Measurements from ENCODE around the gene SNAP29. TPM values are rescaled to one million over a fixed set of nuclear protein-coding genes. Genes with fewer than 3 reads are reported as not detected.
"Not testable (repeated sequence)": the region's sequence is repeated elsewhere in the genome, so short reads cannot be mapped to it uniquely, and the experiment has no call there.

Gene SNAP29
- total RNA-seq, 5 donors from 2014 or later (not counting 1 experiment from before 2014, with no cell fraction given): 15.8 to 26.2 (median 23.3) TPM

- H3K27ac Mint-ChIP-seq: peak overlapping the region in 1 of 2 donors; percentile 11
- DNase-seq: no peak
- peaks cover 47% of the 10 kb centered on the region for H3K36me3 Mint-ChIP-seq
These were observed 28.6 kb downstream of the SNAP29 start for GRCh38 chr22:20887375-20887774.

GRCh38 chr22:20889025-20889704, 30.4 kb downstream of the SNAP29 start:
- ATAC-seq (replicated peaks in 1 of 4): no peak
- WGBS (ENCODE audit: insufficient coverage): no CpG with 5 or more reads among the region's 6 CpGs
- Mint-ChIP-seq H3K36me3 (peaks cover 34% of the 10 kb centered on the region), H3K9me3 (no peaks in the 10 kb centered on the region), H3K27ac (no peak overlapping the region), H3K4me3 (no peak overlapping the region), H3K27me3 (no peaks in the 10 kb centered on the region), H3K4me1 (no peaks in the 10 kb centered on the region)
- H3K9me3 ChIP-seq: no peaks in the 10 kb centered on the region
- ChIA-PET CTCF (no interaction called here), POLR2A (interaction anchor here in 1 of 2 donors (0.7 kb wide), 1 partner anchor 22 kb away, joined by 3 read pairs; no protein-coding TSS in a partner anchor)
- DNase-seq: no peak
- no peaks in the 10 kb centered on the region for H3K4me1 ChIP-seq (ENCODE audit: control insufficient read depth in 1 of 2, extremely low read depth in 1 of 2, insufficient read depth in 2 of 2, low read length in 2 of 2)
- no peaks in the 10 kb centered on the region for H3K27me3 ChIP-seq (replicated peaks in 1 of 2; ENCODE audit: control insufficient read depth in 2 of 2, extremely low read depth in 1 of 2, insufficient read depth in 2 of 2, low read length in 1 of 2)
- no peak overlapping the region for H3K4me3 ChIP-seq (ENCODE audit: control insufficient read depth in 1 of 2, extremely low read depth in 1 of 2, low read length in 1 of 2)
- H3K27ac ChIP-seq (ENCODE audit: low read length): no peak overlapping the region
- peaks cover 4 to 49% of the 10 kb centered on the region in 2 donors for H3K36me3 ChIP-seq (ENCODE audit: control insufficient read depth in 2 of 2, extremely low read depth in 1 of 2, insufficient read depth in 1 of 2, low read length in 1 of 2)

More at GRCh38 chr22:20887375-20887774, 28.6 kb downstream of the SNAP29 start:
- no peak overlapping the region for H3K4me3 ChIP-seq (ENCODE audit: control insufficient read depth in 1 of 2, extremely low read depth in 1 of 2, low read length in 1 of 2)
- no peaks in the 10 kb centered on the region for H3K9me3 Mint-ChIP-seq
- H3K4me1 ChIP-seq (ENCODE audit: control insufficient read depth in 1 of 2, extremely low read depth in 1 of 2, insufficient read depth in 2 of 2, low read length in 2 of 2): no peaks in the 10 kb centered on the region
- no peaks in the 10 kb centered on the region for H3K4me1 Mint-ChIP-seq
- peaks cover 8 to 56% of the 10 kb centered on the region in 2 donors for H3K36me3 ChIP-seq (ENCODE audit: control insufficient read depth in 2 of 2, extremely low read depth in 1 of 2, insufficient read depth in 1 of 2, low read length in 1 of 2)
- H3K4me3 Mint-ChIP-seq: no peak overlapping the region
- H3K27me3 ChIP-seq (replicated peaks in 1 of 2; ENCODE audit: control insufficient read depth in 2 of 2, extremely low read depth in 1 of 2, insufficient read depth in 2 of 2, low read length in 1 of 2): no peaks in the 10 kb centered on the region
- ChIA-PET CTCF (no interaction called here), POLR2A (interaction anchor here in 1 of 2 donors (0.6 kb wide), 1 partner anchor 13 kb away, joined by 7 read pairs; no protein-coding TSS in a partner anchor)
- H3K9me3 ChIP-seq: no peaks in the 10 kb centered on the region
- no peak overlapping the region for H3K27ac ChIP-seq (ENCODE audit: low read length)
- ATAC-seq (replicated peaks in 1 of 4): no peak
- H3K27me3 Mint-ChIP-seq: no peaks in the 10 kb centered on the region
- WGBS (ENCODE audit: insufficient coverage): 97% methylated on average over 3 of the region's 5 CpGs

GRCh38 chr22:20889904-20890540, 31.2 kb downstream of the SNAP29 start:
- no peak overlapping the region for H3K4me3 Mint-ChIP-seq
- Histone ChIP-seq H3K27ac (ENCODE audit: low read length) (no peak overlapping the region), H3K9me3 (no peaks in the 10 kb centered on the region), H3K27me3 (replicated peaks in 1 of 2; ENCODE audit: control insufficient read depth in 2 of 2, extremely low read depth in 1 of 2, insufficient read depth in 2 of 2, low read length in 1 of 2) (no peaks in the 10 kb centered on the region), H3K4me1 (ENCODE audit: control insufficient read depth in 1 of 2, extremely low read depth in 1 of 2, insufficient read depth in 2 of 2, low read length in 2 of 2) (no peaks in the 10 kb centered on the region), H3K4me3 (ENCODE audit: control insufficient read depth in 1 of 2, extremely low read depth in 1 of 2, low read length in 1 of 2) (no peak overlapping the region), H3K36me3 (ENCODE audit: control insufficient read depth in 2 of 2, extremely low read depth in 1 of 2, insufficient read depth in 1 of 2, low read length in 1 of 2) (peaks cover 4 to 42% of the 10 kb centered on the region in 2 donors)
- ChIA-PET CTCF (no interaction called here), POLR2A (interaction anchor here in 1 of 2 donors (0.7 kb wide), 1 partner anchor 23 kb away, joined by 3 read pairs; no protein-coding TSS in a partner anchor)
- peaks cover 29% of the 10 kb centered on the region for H3K36me3 Mint-ChIP-seq
- H3K9me3 Mint-ChIP-seq: no peaks in the 10 kb centered on the region
- WGBS (ENCODE audit: insufficient coverage): 94% methylated on average over 3 of the region's 13 CpGs
- H3K27me3 Mint-ChIP-seq: no peaks in the 10 kb centered on the region
- H3K27ac Mint-ChIP-seq: no peak overlapping the region
- DNase-seq (no peak), ATAC-seq (replicated peaks in 1 of 4) (no peak)
- H3K4me1 Mint-ChIP-seq: no peaks in the 10 kb centered on the region

GRCh38 chr22:20890975-20891374, 32.2 kb downstream of the SNAP29 start:
- WGBS (ENCODE audit: insufficient coverage): 96% methylated on average over 3 of the region's 6 CpGs

GRCh38 chr22:20897737-20898136, 38.9 kb downstream of the SNAP29 start:
- H3K36me3 Mint-ChIP-seq; ATAC-seq (replicated peaks in 1 of 4); H3K4me1 Mint-ChIP-seq; H3K27me3 Mint-ChIP-seq; H3K36me3 ChIP-seq (ENCODE audit: control insufficient read depth in 2 of 2, extremely low read depth in 1 of 2, insufficient read depth in 1 of 2, low read length in 1 of 2); DNase-seq; H3K9me3 Mint-ChIP-seq; CTCF ChIA-PET; H3K27me3 ChIP-seq (replicated peaks in 1 of 2; ENCODE audit: control insufficient read depth in 2 of 2, extremely low read depth in 1 of 2, insufficient read depth in 2 of 2, low read length in 1 of 2); H3K4me1 ChIP-seq (ENCODE audit: control insufficient read depth in 1 of 2, extremely low read depth in 1 of 2, insufficient read depth in 2 of 2, low read length in 2 of 2); H3K4me3 ChIP-seq (ENCODE audit: control insufficient read depth in 1 of 2, extremely low read depth in 1 of 2, low read length in 1 of 2); POLR2A ChIA-PET; H3K9me3 ChIP-seq; H3K27ac Mint-ChIP-seq; H3K27ac ChIP-seq (ENCODE audit: low read length); H3K4me3 Mint-ChIP-seq: not testable (repeated sequence)
- no CpG with 5 or more reads among the region's 7 CpGs for WGBS (ENCODE audit: insufficient coverage)

More at GRCh38 chr22:20890975-20891374, 32.2 kb downstream of the SNAP29 start:
- H3K27me3 Mint-ChIP-seq: peaks cover 0 to 4% of the 10 kb centered on the region in 2 donors
- CTCF ChIA-PET: no interaction called here
- no peak overlapping the region for H3K4me3 Mint-ChIP-seq
- Histone ChIP-seq H3K36me3 (ENCODE audit: control insufficient read depth in 2 of 2, extremely low read depth in 1 of 2, insufficient read depth in 1 of 2, low read length in 1 of 2) (peaks cover 4 to 33% of the 10 kb centered on the region in 2 donors), H3K4me1 (ENCODE audit: control insufficient read depth in 1 of 2, extremely low read depth in 1 of 2, insufficient read depth in 2 of 2, low read length in 2 of 2) (no peaks in the 10 kb centered on the region), H3K9me3 (no peaks in the 10 kb centered on the region), H3K4me3 (ENCODE audit: control insufficient read depth in 1 of 2, extremely low read depth in 1 of 2, low read length in 1 of 2) (no peak overlapping the region), H3K27ac (ENCODE audit: low read length) (no peak overlapping the region), H3K27me3 (replicated peaks in 1 of 2; ENCODE audit: control insufficient read depth in 2 of 2, extremely low read depth in 1 of 2, insufficient read depth in 2 of 2, low read length in 1 of 2) (no peaks in the 10 kb centered on the region)
- H3K9me3 Mint-ChIP-seq: no peaks in the 10 kb centered on the region
- POLR2A ChIA-PET: no interaction called here
- H3K27ac Mint-ChIP-seq: no peak overlapping the region
- DNase-seq (no peak), ATAC-seq (replicated peaks in 1 of 4) (no peak)
- H3K36me3 Mint-ChIP-seq: peaks cover 24% of the 10 kb centered on the region
- H3K4me1 Mint-ChIP-seq: no peaks in the 10 kb centered on the region

GRCh38 chr22:20899827-20900423, 41.1 kb downstream of the SNAP29 start:
- CTCF ChIA-PET: no interaction called here

More at GRCh38 chr22:20899827-20900423, 41.1 kb downstream of the SNAP29 start:
- ATAC-seq (replicated peaks in 1 of 4) (no peak), DNase-seq (no peak)
- Histone ChIP-seq H3K27ac (ENCODE audit: low read length) (no peak overlapping the region), H3K27me3 (replicated peaks in 1 of 2; ENCODE audit: control insufficient read depth in 2 of 2, extremely low read depth in 1 of 2, insufficient read depth in 2 of 2, low read length in 1 of 2) (peaks cover 0 to 3% of the 10 kb centered on the region in 2 experiments), H3K4me3 (ENCODE audit: control insufficient read depth in 1 of 2, extremely low read depth in 1 of 2, low read length in 1 of 2) (no peak overlapping the region), H3K36me3 (ENCODE audit: control insufficient read depth in 2 of 2, extremely low read depth in 1 of 2, insufficient read depth in 1 of 2, low read length in 1 of 2) (no peaks in the 10 kb centered on the region), H3K4me1 (ENCODE audit: control insufficient read depth in 1 of 2, extremely low read depth in 1 of 2, insufficient read depth in 2 of 2, low read length in 2 of 2) (no peaks in the 10 kb centered on the region), H3K9me3 (no peaks in the 10 kb centered on the region)
- no peak overlapping the region for H3K27ac Mint-ChIP-seq
- no peaks in the 10 kb centered on the region for H3K36me3 Mint-ChIP-seq
- H3K4me3 Mint-ChIP-seq: no peak overlapping the region
- POLR2A ChIA-PET: no interaction called here
- H3K27me3 Mint-ChIP-seq: peaks cover 0 to 4% of the 10 kb centered on the region in 2 donors
- no peaks in the 10 kb centered on the region for H3K4me1 Mint-ChIP-seq
- WGBS (ENCODE audit: insufficient coverage): 100% methylated on average over 2 of the region's 7 CpGs
- no peaks in the 10 kb centered on the region for H3K9me3 Mint-ChIP-seq

Measured in T-cell (primary cell).